GM10266 (cell line): ENCODE measurements around the gene CSF2.

ENCODE experiments used
- DNase-seq: peaks from one replicate; pipeline ENCODE4 v3.0.0; 2012; ENCODE audit errors: extremely low spot score
- TF ChIP-seq, protein P1 (sequence below): IDR thresholded peaks from 2 replicates; pipeline ENCODE4 v1.5.1; 2012; ENCODE audit warnings: mild to moderate bottlenecking, low read depth; ENCODE audit not compliant: control insufficient read depth, insufficient read depth; ENCODE audit errors: missing control alignments

Gene CSF2

GRCh38 chr5:132074772-132075718 lies 1.5 kb downstream of the CSF2 start:
- TF ChIP-seq, protein P1, sequence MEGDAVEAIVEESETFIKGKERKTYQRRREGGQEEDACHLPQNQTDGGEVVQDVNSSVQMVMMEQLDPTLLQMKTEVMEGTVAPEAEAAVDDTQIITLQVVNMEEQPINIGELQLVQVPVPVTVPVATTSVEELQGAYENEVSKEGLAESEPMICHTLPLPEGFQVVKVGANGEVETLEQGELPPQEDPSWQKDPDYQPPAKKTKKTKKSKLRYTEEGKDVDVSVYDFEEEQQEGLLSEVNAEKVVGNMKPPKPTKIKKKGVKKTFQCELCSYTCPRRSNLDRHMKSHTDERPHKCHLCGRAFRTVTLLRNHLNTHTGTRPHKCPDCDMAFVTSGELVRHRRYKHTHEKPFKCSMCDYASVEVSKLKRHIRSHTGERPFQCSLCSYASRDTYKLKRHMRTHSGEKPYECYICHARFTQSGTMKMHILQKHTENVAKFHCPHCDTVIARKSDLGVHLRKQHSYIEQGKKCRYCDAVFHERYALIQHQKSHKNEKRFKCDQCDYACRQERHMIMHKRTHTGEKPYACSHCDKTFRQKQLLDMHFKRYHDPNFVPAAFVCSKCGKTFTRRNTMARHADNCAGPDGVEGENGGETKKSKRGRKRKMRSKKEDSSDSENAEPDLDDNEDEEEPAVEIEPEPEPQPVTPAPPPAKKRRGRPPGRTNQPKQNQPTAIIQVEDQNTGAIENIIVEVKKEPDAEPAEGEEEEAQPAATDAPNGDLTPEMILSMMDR = no peak
- no peak for DNase-seq

GRCh38 chr5:132075719-132076077 lies 2.1 kb downstream of the CSF2 start:
- DNase-seq = no peak
- TF ChIP-seq, protein P1 = no peak

GRCh38 chr5:132076202-132076830 lies 2.7 kb downstream of the CSF2 start:
- TF ChIP-seq, protein P1 = no peak
- DNase-seq = no peak

DNA sequence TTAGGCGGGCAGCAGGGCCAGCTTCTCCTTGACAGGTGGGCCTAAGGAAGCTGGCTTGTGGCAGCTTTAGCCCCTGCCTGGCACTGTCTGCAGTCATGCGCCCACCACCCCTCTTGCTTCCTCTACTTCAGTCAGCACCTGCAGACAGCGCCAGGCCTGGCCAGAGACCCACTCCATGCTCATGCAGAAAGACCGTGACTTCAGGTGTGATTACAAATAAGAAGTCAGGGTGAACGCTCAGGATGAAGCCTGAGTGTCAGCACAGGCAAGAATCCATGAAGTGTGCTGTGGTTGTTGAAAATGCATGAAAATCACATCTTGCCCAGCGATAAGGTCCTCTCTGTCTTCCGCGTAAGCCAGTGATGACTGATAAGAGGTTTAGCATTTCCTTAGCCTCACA lies 3.4 kb downstream of the CSF2 start:
- TF ChIP-seq, protein P1 = no peak
- DNase-seq = no peak

DNA sequence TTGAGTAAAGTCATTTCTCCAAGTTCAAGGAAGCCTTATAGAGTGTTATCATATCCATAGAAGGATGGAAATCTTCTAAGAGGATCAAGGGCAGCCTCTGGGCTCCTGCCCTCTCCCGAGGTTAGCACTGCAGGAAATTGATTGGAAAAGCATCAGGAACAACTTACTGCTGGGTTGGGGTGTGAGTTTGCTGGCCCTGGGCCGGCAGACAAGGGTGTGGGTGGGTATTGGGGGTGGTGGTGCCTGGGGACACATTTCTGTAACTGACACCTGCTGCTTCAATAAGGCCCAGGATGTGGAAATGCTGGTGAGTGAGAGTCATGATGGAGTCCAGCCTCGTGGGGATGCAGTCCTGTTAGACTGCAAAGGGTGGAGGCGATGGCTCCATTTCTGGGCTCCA lies 5.5 kb downstream of the CSF2 start:
- TF ChIP-seq, protein P1 = no peak

DNA sequence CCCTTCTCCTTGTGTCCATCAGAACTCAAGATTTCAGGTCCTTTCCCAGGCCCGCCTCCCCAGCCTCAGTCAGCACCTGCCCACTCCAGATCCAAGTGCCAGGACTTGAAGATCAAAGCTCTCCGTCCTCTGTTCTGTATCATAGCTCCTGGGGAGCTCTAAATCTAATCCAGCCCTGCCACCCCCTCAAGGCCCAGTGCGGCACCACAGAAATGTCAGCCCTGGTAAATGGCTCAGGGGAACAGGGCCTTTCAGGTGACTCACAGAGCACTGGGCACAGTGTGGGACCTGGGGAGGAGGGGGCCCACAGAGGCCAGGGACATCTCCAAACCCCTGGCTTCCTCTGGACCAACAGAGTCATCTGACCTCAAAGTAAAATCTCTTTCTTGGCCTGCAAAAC lies 6.0 kb downstream of the CSF2 start:
- TF ChIP-seq, protein P1 = no peak
- DNase-seq = no peak

More for the DNA sequence above, 5.5 kb downstream of the CSF2 start:
- no peak for DNase-seq

- TF ChIP-seq, protein P1 = no peak
- DNase-seq = no peak
These were observed 7.0 kb downstream of the CSF2 start for GRCh38 chr5:132080595-132080994.
